SK-N-SH (cell line): ENCODE results near the gene MTCH1. TPM values are rescaled to one million over a fixed set of nuclear protein-coding genes. Genes with fewer than 3 reads are reported as not detected.

ENCODE experiments used
- CTCF ChIA-PET: fragments of 300-600, 350-600 bp; formaldehyde crosslinking; extraction: SDS; loops from one replicate; lab custom pipeline; 2021; lab: Yijun Ruan, JAX
- POLR2A ChIA-PET: fragments of 350-600 bp; sonication (Branson Sonifier 250); formaldehyde crosslinking; extraction: SDS; loops from one replicate; lab custom pipeline; 2020; ENCODE audit warnings: antibody characterized with exemption, inconsistent platforms; lab: Yijun Ruan, JAX
- DNase-seq: peaks from one replicate; pipeline ENCODE4 v3.0.0; 2012
- H2AFZ ChIP-seq: fragments of 200-600 bp; sonication (generic); 2 replicates; pipeline ENCODE4 v1.8.1; 2016; ENCODE audit warnings: antibody characterized with exemption, mild to moderate bottlenecking, low read depth
- H3F3A ChIP-seq: fragments of 200-600 bp; sonication (generic); replicated peaks from 2 replicates; pipeline ENCODE3; 2016; ENCODE audit warnings: antibody characterized with exemption, mild to moderate bottlenecking; ENCODE audit not compliant: insufficient read depth
- H3K27ac ChIP-seq, 2 experiments: fragments of 200-500 bp in 1 of 2; fragments of 200-600 bp in 1 of 2; sonication (Bioruptor generic) in 1 of 2; sonication (generic), shearing (Covaris generic) in 1 of 2; 2 replicates each; pipeline versions ENCODE4 v1.5.1 to v1.6.1; 2014 to 2016; ENCODE audit warnings: low read depth in 2 of 2, inconsistent platforms in 1 of 2, low read length in 1 of 2, mild to moderate bottlenecking in 1 of 2, mixed read lengths in 1 of 2
- H3K27me3 ChIP-seq: fragments of 200-600 bp; sonication (generic), shearing (Covaris generic); 2 replicates; pipeline ENCODE4 v1.6.1; 2016; ENCODE audit warnings: mixed run types; ENCODE audit not compliant: insufficient read depth
- H3K36me3 ChIP-seq, 2 experiments: fragments of 200-500 bp in 1 of 2; fragments of 200-600 bp in 1 of 2; sonication (Bioruptor generic) in 1 of 2; sonication (generic) in 1 of 2; replicated peaks in 1 of 2; 2 replicates each; pipeline versions ENCODE3 to v1.5.1; 2014 to 2016; ENCODE audit warnings: low read length in 1 of 2, mild to moderate bottlenecking in 1 of 2; ENCODE audit not compliant: insufficient read depth in 2 of 2, control insufficient read depth in 1 of 2
- H3K4me1 ChIP-seq, 2 experiments: fragments of 200-500 bp in 1 of 2; fragments of 200-600 bp in 1 of 2; sonication (Bioruptor generic) in 1 of 2; sonication (generic), shearing (Covaris generic) in 1 of 2; 2 replicates each; pipeline versions ENCODE4 v1.5.1 to v1.6.1; 2014 to 2016; ENCODE audit warnings: low read depth in 1 of 2, low read length in 1 of 2, mixed run types in 1 of 2; ENCODE audit not compliant: insufficient read depth in 2 of 2, control insufficient read depth in 1 of 2
- H3K4me2 ChIP-seq: fragments of 200-600 bp; sonication (generic), shearing (Covaris generic); 2 replicates; pipeline ENCODE4 v1.6.1; 2017; ENCODE audit warnings: mixed run types
- H3K4me3 ChIP-seq, 2 experiments: fragments of 200-500 bp in 1 of 2; fragments of 200-600 bp in 1 of 2; sonication (Bioruptor generic) in 1 of 2; sonication (generic), shearing (Covaris generic) in 1 of 2; 2 replicates each; pipeline versions ENCODE4 v1.5.1 to v1.8.1; 2014 to 2016; ENCODE audit warnings: low read depth in 2 of 2, inconsistent platforms in 1 of 2, low read length in 1 of 2, mild to moderate bottlenecking in 1 of 2, mixed read lengths in 1 of 2, moderate library complexity in 1 of 2
- H3K79me2 ChIP-seq: fragments of 200-600 bp; sonication (generic); 2 replicates; pipeline ENCODE4 v1.8.1; 2017; ENCODE audit warnings: mild to moderate bottlenecking; ENCODE audit not compliant: insufficient read depth
- H3K9ac ChIP-seq: fragments of 200-600 bp; sonication (generic); 2 replicates; pipeline ENCODE4 v1.6.1; 2017; ENCODE audit warnings: mixed run types
- H3K9me2 ChIP-seq: fragments of 200-600 bp; sonication (generic); 2 replicates; pipeline ENCODE4 v1.6.1; 2017; ENCODE audit warnings: mixed run types
- H3K9me3 ChIP-seq: fragments of 200-600 bp; sonication (generic); 2 replicates; pipeline ENCODE4 v1.6.1; 2017; ENCODE audit warnings: mixed run types, mild to moderate bottlenecking, moderate library complexity
- H4K20me1 ChIP-seq: fragments of 200-600 bp; sonication (generic); 2 replicates; pipeline ENCODE4 v1.6.1; 2017; ENCODE audit warnings: mild to moderate bottlenecking, mixed run types; ENCODE audit not compliant: insufficient read depth
- CHD2 ChIP-seq: fragments of 150-350 bp; IDR thresholded peaks from 2 replicates; pipeline ENCODE4 v1.6.1; 2018; ENCODE audit warnings: low read length; ENCODE audit not compliant: partially characterized antibody
- EP300 ChIP-seq, 2 experiments: IDR thresholded peaks; 2 replicates each; pipeline versions ENCODE4 v1.4.0 to v1.6.1; 2012; ENCODE audit warnings: borderline replicate concordance in 1 of 2, low read depth in 1 of 2, low read length in 1 of 2
- EZH2phosphoT487 ChIP-seq: fragments of 200-600 bp; sonication (generic); IDR thresholded peaks from 2 replicates; pipeline ENCODE4 v1.6.1; 2017; ENCODE audit warnings: low read depth, mixed run types, mild to moderate bottlenecking, antibody characterized with exemption, moderate library complexity, borderline replicate concordance
- GABPA ChIP-seq: IDR thresholded peaks from 2 replicates; pipeline ENCODE4 v1.4.0; 2012; ENCODE audit warnings: low read depth, mild to moderate bottlenecking
- GATA2 ChIP-seq: sonication (generic); formaldehyde crosslinking; IDR thresholded peaks from 2 replicates; pipeline ENCODE4 v1.5.0; 2020; ENCODE audit warnings: mild to moderate bottlenecking, missing genetic modification reagents
- MAX ChIP-seq: IDR thresholded peaks from 2 replicates; pipeline ENCODE4 v1.4.0; 2012; ENCODE audit warnings: low read depth
- MEF2A ChIP-seq: IDR thresholded peaks from 2 replicates; pipeline ENCODE4 v1.4.0; 2012; ENCODE audit warnings: low read depth, borderline replicate concordance
- NFIC ChIP-seq: IDR thresholded peaks from 2 replicates; pipeline ENCODE4 v1.4.0; 2012; ENCODE audit warnings: borderline replicate concordance
- NRF1 ChIP-seq: IDR thresholded peaks from 2 replicates; pipeline ENCODE4 v1.6.1; 2012; ENCODE audit warnings: low read depth, mild to moderate bottlenecking, low read length
- PBX3 ChIP-seq: IDR thresholded peaks from 2 replicates; pipeline ENCODE4; 2012
- RCOR1 ChIP-seq: fragments of 150-350 bp; IDR thresholded peaks from 2 replicates; pipeline ENCODE4 v1.6.1; 2017; ENCODE audit warnings: antibody characterized with exemption, low read length
- RFX5 ChIP-seq: IDR thresholded peaks from 2 replicates; pipeline ENCODE4 v1.6.1; 2012; ENCODE audit warnings: mild to moderate bottlenecking, improper control_type of control experiment, low read length
- SMC3 ChIP-seq: IDR thresholded peaks from 2 replicates; pipeline ENCODE4 v1.6.1; 2012; ENCODE audit warnings: low read depth, low read length, improper control_type of control experiment
- TAF1 ChIP-seq: IDR thresholded peaks from 2 replicates; pipeline ENCODE4 v1.6.1; 2012; ENCODE audit warnings: low read depth, mild to moderate bottlenecking, low read length, moderate library complexity, borderline replicate concordance
- TCF12 ChIP-seq: IDR thresholded peaks from 2 replicates; pipeline ENCODE4 v1.4.0; 2012
- TEAD4 ChIP-seq: IDR thresholded peaks from 2 replicates; pipeline ENCODE4 v1.4.0; 2012; ENCODE audit warnings: mild to moderate bottlenecking, borderline replicate concordance; ENCODE audit not compliant: insufficient read depth
- USF1 ChIP-seq: IDR thresholded peaks from 2 replicates; pipeline ENCODE4 v1.4.0; 2012; ENCODE audit warnings: low read depth, borderline replicate concordance
- WGBS: methylation state at CpG from one replicate; pipeline ENCODE4 v1.1.6; 2017; ENCODE audit warnings: low lambda C conversion rate; 5-methylcytosine and 5-hydroxymethylcytosine counted together
- polyA plus RNA-seq, 3 experiments: library from polyadenylated mRNA; depleted of rRNA; stranded (reverse); fragments of >200 nt; gene quantifications; 2 replicates each; pipeline ENCODE4 v1.2.3, GENCODE V29; 2012
- TF ChIP-seq, protein P1 (sequence below): fragments of 150-350 bp; IDR thresholded peaks from 2 replicates; pipeline ENCODE4 v1.6.1; 2017; ENCODE audit warnings: antibody characterized with exemption, low read length, low read depth, borderline replicate concordance

The MTCH1 gene
- polyA plus RNA-seq, 1 of the 3 experiments (the other 2 are of a cell fraction), result 151 TPM

GRCh38 chr6:36924131-36924530 lies 61.9 kb downstream of the MTCH1 start:
- no peak overlapping the region for H3K9ac ChIP-seq
- TF ChIP-seq USF1, result no peak
- TF ChIP-seq TCF12, result no peak
- TF ChIP-seq EP300 (IDR thresholded peaks at IDR 0.05; ENCODE audit: borderline replicate concordance in 1 of 2, low read depth in 1 of 2, low read length in 1 of 2), result no peak
- TF ChIP-seq NFIC, result no peak
- TF ChIP-seq RFX5, result no peak
- no peak for TF ChIP-seq MAX
- TF ChIP-seq MEF2A, result no peak
- TF ChIP-seq, all 33 proteins: peak for 0
- Histone ChIP-seq H3K27ac (no peak overlapping the region), H3K4me2 (no peak overlapping the region), H3K27me3 (no peaks in the 10 kb centered on the region), H3K79me2 (no peaks in the 10 kb centered on the region), H4K20me1 (no peaks in the 10 kb centered on the region), H2AFZ (no peak overlapping the region), H3F3A (no peaks in the 10 kb centered on the region), H3K9me2 (no peaks in the 10 kb centered on the region), H3K4me1 (no peaks in the 10 kb centered on the region; a peak in 1 of 4 replicates), H3K4me3 (no peak overlapping the region), H3K9me3 (no peaks in the 10 kb centered on the region), H3K36me3 (peaks cover 23 to 44% of the 10 kb centered on the region in 2 experiments)
- POLR2A ChIA-PET, result no interaction called here
- DNase-seq, result no peak
- 91% methylated on average over 4 of the region's 4 CpGs for WGBS
- CTCF ChIA-PET, result interaction anchor here (1.1 to 1.5 kb wide), 3 partner anchors 13 to 93 kb away, joined by 3 to 6 read pairs (median 3); no protein-coding TSS in a partner anchor

DNA sequence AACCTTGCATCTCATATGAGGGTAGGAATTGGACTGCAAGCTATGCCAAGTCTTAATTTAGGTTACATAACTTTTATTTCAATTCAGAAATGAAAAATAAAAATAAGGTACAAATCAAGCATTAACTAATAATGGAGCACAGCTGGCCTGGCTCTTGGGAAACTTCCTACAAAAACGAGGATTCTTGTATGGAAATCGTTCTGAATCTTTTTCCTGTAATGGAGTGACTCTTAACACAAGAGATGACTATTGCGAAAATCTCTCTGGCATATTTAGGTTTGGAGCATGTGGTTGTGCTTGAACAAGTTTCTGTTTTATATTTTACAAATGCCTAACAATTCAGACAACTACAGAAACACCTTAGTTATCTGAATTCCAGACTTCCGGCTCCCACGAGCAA lies 65.5 kb downstream of the MTCH1 start:
- no peaks in the 10 kb centered on the region for H3K9me3 ChIP-seq
- H4K20me1 ChIP-seq, result no peaks in the 10 kb centered on the region
- H3K4me1 ChIP-seq, result no peaks in the 10 kb centered on the region; a peak in 1 of 4 replicates
- H3K9ac ChIP-seq, result no peak overlapping the region
- CTCF ChIA-PET, result no interaction called here
- H3K4me3 ChIP-seq, result no peak overlapping the region
- DNase-seq, result no peak
- no peaks in the 10 kb centered on the region for H3K27me3 ChIP-seq
- POLR2A ChIA-PET, result no interaction called here
- TF ChIP-seq CHD2, result no peak
- no peak for TF ChIP-seq GABPA
- no peak for TF ChIP-seq NRF1
- TF ChIP-seq SMC3, result no peak
- no peak for TF ChIP-seq RCOR1
- TF ChIP-seq EZH2phosphoT487, result no peak
- no peak for TF ChIP-seq PBX3
- no peak for TF ChIP-seq TEAD4
- no peak for TF ChIP-seq NFIC
- TF ChIP-seq, protein P1, sequence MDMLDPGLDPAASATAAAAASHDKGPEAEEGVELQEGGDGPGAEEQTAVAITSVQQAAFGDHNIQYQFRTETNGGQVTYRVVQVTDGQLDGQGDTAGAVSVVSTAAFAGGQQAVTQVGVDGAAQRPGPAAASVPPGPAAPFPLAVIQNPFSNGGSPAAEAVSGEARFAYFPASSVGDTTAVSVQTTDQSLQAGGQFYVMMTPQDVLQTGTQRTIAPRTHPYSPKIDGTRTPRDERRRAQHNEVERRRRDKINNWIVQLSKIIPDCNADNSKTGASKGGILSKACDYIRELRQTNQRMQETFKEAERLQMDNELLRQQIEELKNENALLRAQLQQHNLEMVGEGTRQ, result no peak
- TF ChIP-seq GATA2 (CRISPR knock-in tag), result no peak
- TF ChIP-seq TAF1, result no peak
- H3K27ac ChIP-seq, result no peak overlapping the region
- H2AFZ ChIP-seq, result no peak overlapping the region
- H3K9me2 ChIP-seq, result no peaks in the 10 kb centered on the region
- no peaks in the 10 kb centered on the region for H3K79me2 ChIP-seq
- WGBS, result 91% methylated on average over 5 of the region's 5 CpGs
- H3F3A ChIP-seq, result no peaks in the 10 kb centered on the region
- H3K36me3 ChIP-seq, result peaks cover 30 to 74% of the 10 kb centered on the region in 2 experiments
- H3K4me2 ChIP-seq, result no peak overlapping the region
